ENCODE data around the gene FASN.

DNA sequence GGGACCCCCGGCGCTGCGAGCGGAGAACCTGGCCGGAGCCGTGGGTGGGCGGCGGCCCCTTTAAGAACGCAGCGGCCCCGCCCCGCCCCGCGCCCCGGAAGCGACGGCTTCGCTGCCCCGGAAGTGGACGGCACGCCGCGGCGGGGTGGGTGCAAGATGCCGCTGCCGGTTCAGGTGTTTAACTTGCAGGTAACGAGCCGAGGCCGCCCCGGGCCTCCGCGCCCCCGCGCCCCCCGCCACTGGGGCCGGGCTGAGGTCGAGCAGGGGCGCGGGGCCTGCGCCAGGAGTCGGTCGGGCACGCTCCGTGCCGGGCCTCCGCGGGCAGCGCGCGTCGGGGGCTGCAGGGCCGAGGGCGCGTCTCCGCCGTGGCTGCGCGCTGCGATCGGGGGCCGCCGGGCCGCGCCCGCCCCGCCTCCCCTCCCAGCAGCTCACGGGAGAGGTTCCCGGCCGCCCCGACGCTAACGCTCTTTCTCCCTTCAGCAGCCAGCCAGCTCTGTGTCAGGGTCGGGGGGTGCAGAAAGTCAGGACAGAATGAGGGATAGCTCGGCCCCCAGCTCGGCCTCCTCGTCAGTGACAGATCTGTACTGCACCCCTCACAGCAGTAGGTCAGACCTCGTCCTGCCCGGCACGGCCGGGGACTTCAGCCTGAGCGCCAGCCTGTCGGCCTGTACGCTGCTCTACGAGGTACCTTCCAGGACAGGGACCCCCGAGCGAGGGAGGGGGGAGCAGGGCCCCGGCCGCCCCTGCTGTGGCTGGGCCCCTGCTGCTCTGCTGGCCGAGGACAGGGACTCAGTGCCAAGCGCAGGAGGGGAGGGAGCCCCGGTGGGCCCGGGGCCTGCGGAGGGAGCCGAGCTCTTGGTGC lies 46.0 kb downstream of the FASN start, which contains the start of the genes GPS1 and RFNG:
- TF ChIP-seq, protein P1, sequence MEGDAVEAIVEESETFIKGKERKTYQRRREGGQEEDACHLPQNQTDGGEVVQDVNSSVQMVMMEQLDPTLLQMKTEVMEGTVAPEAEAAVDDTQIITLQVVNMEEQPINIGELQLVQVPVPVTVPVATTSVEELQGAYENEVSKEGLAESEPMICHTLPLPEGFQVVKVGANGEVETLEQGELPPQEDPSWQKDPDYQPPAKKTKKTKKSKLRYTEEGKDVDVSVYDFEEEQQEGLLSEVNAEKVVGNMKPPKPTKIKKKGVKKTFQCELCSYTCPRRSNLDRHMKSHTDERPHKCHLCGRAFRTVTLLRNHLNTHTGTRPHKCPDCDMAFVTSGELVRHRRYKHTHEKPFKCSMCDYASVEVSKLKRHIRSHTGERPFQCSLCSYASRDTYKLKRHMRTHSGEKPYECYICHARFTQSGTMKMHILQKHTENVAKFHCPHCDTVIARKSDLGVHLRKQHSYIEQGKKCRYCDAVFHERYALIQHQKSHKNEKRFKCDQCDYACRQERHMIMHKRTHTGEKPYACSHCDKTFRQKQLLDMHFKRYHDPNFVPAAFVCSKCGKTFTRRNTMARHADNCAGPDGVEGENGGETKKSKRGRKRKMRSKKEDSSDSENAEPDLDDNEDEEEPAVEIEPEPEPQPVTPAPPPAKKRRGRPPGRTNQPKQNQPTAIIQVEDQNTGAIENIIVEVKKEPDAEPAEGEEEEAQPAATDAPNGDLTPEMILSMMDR (IDR thresholded peaks at IDR 0.05; ENCODE audit: low read length), result no peak
- TF ChIP-seq EZH2 (optimal IDR thresholded peaks at IDR 0.05; ENCODE audit: low read depth, low read length), result no peak
- no peak for TF ChIP-seq EZH2phosphoT487 (IDR thresholded peaks at IDR 0.05; ENCODE audit: low read length)

Data from MM.1S (cell line).